ENCODE results near the gene PSMA5.

PSMA5 gene

GRCh38 chr1:109371341-109371739 is 54.9 kb downstream of the PSMA5 start:
- CTCF ChIA-PET, result no interaction called here
- H3K27ac ChIP-seq, result no peak overlapping the region
- POLR2A ChIA-PET (ENCODE audit: low non-redundant PET), result no interaction called here
- TF ChIP-seq CTCF (conservative IDR thresholded peaks at IDR 0.05; ENCODE audit: low read depth), result no peak
- DNase-seq (ENCODE audit: low spot score), result no peak

- TF ChIP-seq CTCF (conservative IDR thresholded peaks at IDR 0.05; ENCODE audit: low read depth), result no peak
- no peak for DNase-seq (ENCODE audit: low spot score)
- no peak overlapping the region for H3K27ac ChIP-seq
- POLR2A ChIA-PET (ENCODE audit: low non-redundant PET), result no interaction called here
- CTCF ChIA-PET, result no interaction called here
Measured at GRCh38 chr1:109370712-109371340, 55.4 kb downstream of the PSMA5 start.

GRCh38 chr1:109369167-109369746 is 57.0 kb downstream of the PSMA5 start:
- ChIA-PET POLR2A (ENCODE audit: low non-redundant PET) (no interaction called here), CTCF (no interaction called here)
- no peak for DNase-seq (ENCODE audit: low spot score)
- no peak overlapping the region for H3K27ac ChIP-seq
- no peak for TF ChIP-seq CTCF (conservative IDR thresholded peaks at IDR 0.05; ENCODE audit: low read depth)

GRCh38 chr1:109368464-109368863 is 57.8 kb downstream of the PSMA5 start:
- H3K27ac ChIP-seq, result no peak overlapping the region
- TF ChIP-seq CTCF (conservative IDR thresholded peaks at IDR 0.05; ENCODE audit: low read depth), result no peak
- DNase-seq (ENCODE audit: low spot score), result no peak
- ChIA-PET CTCF (no interaction called here), POLR2A (ENCODE audit: low non-redundant PET) (no interaction called here)

GRCh38 chr1:109367626-109368025 is 58.6 kb downstream of the PSMA5 start:
- no peak for DNase-seq (ENCODE audit: low spot score)
- no peak for TF ChIP-seq CTCF (conservative IDR thresholded peaks at IDR 0.05; ENCODE audit: low read depth)
- CTCF ChIA-PET, result interaction anchor here (0.6 kb wide), 1 partner anchor 427 kb away, joined by 4 read pairs; no protein-coding TSS in a partner anchor
- H3K27ac ChIP-seq, result no peak overlapping the region
- POLR2A ChIA-PET (ENCODE audit: low non-redundant PET), result no interaction called here

- ChIA-PET POLR2A (ENCODE audit: low non-redundant PET) (no interaction called here), CTCF (no interaction called here)
- H3K27ac ChIP-seq, result no peak overlapping the region
- no peak for TF ChIP-seq CTCF (conservative IDR thresholded peaks at IDR 0.05; ENCODE audit: low read depth)
- DNase-seq (ENCODE audit: low spot score), result no peak
Measured at GRCh38 chr1:109365642-109366204, 60.5 kb downstream of the PSMA5 start.

Measured in RWPE1 (cell line).